Activated CD4-positive, alpha-beta memory T cell treated with anti-CD3 and anti-CD28 coated beads, Interleukin-2, amount 10 ng/mL, durations not matched to agents 7 days and 5 days (primary cell): ENCODE data around the gene SPOCK2. TPM values are rescaled to one million over a fixed set of nuclear protein-coding genes. Genes with fewer than 3 reads are reported as not detected.

Experiments
- CTCF ChIA-PET: fragments of 350-600 bp; sonication (Branson Sonifier 250); formaldehyde crosslinking; loops from one replicate; lab custom pipeline; 2021; ENCODE audit warnings: antibody characterized with exemption, inconsistent platforms; lab: Charles Lee
- POLR2A ChIA-PET: fragments of 350-600 bp; sonication (Branson Sonifier 250); formaldehyde crosslinking; loops from one replicate; lab custom pipeline; 2021; ENCODE audit warnings: antibody characterized with exemption; lab: Charles Lee
- DNase-seq: peaks from one replicate; pipeline ENCODE4 v3.0.0-alpha.2; 2020
- H3K27ac Mint-ChIP-seq: one replicate; pipeline ENCODE4 v1.8.0; 2021; ENCODE audit warnings: mild to moderate bottlenecking, mixed read lengths
- H3K27me3 Mint-ChIP-seq: one replicate; pipeline ENCODE4 v1.8.0; 2021; ENCODE audit warnings: mixed read lengths
- H3K36me3 Mint-ChIP-seq: one replicate; pipeline ENCODE4 v1.8.0; 2021; ENCODE audit warnings: low read depth, mixed read lengths
- H3K4me1 Mint-ChIP-seq: one replicate; pipeline ENCODE4 v1.8.0; 2021; ENCODE audit warnings: mixed read lengths
- H3K4me3 Mint-ChIP-seq: one replicate; pipeline ENCODE4 v1.8.0; 2021; ENCODE audit warnings: mild to moderate bottlenecking, mixed read lengths
- H3K9me3 Mint-ChIP-seq: one replicate; pipeline ENCODE4 v1.8.0; 2021; ENCODE audit warnings: mixed read lengths
- total RNA-seq, 2 experiments: library from RNA; stranded (reverse); gene quantifications; one replicate each; pipeline ENCODE4 v1.2.3, GENCODE V29; 2021

The SPOCK2 gene
- total RNA-seq, 2 experiments from 2014 or later = 418 to 420 TPM

DNA sequence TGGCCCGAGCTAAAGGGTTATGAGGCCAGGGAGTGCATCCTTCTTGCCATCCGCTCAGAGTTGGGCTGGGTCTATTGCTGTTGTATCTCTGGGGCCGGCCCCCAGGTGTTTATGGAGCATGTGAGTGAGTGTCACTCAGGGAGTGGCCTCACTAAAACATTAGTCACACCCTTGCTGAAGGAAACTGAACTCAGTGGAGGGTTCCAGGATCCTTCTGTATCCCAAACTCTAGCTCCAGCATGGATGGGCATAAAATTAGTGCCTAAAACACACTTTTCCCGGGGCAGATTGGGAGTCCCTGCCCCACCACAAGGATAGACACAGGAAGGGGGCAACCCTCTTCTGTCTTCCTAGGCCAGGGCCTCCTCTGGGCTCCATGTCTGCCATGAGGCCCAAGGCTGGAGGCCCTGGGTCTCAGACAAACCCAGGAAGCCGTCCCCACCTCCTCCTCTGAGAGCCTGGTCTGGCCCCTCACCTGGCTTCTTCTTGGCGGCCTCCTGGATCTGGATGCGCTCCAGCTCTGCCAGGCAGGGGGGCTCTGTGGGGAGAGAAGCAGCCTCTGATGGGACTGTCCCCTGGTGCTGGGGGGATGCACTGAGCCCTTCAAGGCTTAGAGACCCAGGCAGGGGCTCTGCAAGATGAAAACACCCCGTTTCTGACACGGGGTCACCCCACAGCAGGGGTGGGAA, 24.5 kb downstream of the SPOCK2 start:
- Mint-ChIP-seq H3K36me3 (peaks cover 82% of the 10 kb centered on the region), H3K27ac (no peak overlapping the region), H3K27me3 (no peaks in the 10 kb centered on the region), H3K4me3 (no peak overlapping the region), H3K9me3 (no peaks in the 10 kb centered on the region), H3K4me1 (no peaks in the 10 kb centered on the region)
- DNase-seq = no peak
- ChIA-PET CTCF (interaction anchor here (1.0 kb wide), 1 partner anchor 15 kb away, joined by 7 read pairs; no protein-coding TSS in a partner anchor), POLR2A (interaction anchor here (0.5 to 1.8 kb wide), 2 partner anchors 258 to 272 kb away, joined by 3 to 4 read pairs; no protein-coding TSS in a partner anchor)

DNA sequence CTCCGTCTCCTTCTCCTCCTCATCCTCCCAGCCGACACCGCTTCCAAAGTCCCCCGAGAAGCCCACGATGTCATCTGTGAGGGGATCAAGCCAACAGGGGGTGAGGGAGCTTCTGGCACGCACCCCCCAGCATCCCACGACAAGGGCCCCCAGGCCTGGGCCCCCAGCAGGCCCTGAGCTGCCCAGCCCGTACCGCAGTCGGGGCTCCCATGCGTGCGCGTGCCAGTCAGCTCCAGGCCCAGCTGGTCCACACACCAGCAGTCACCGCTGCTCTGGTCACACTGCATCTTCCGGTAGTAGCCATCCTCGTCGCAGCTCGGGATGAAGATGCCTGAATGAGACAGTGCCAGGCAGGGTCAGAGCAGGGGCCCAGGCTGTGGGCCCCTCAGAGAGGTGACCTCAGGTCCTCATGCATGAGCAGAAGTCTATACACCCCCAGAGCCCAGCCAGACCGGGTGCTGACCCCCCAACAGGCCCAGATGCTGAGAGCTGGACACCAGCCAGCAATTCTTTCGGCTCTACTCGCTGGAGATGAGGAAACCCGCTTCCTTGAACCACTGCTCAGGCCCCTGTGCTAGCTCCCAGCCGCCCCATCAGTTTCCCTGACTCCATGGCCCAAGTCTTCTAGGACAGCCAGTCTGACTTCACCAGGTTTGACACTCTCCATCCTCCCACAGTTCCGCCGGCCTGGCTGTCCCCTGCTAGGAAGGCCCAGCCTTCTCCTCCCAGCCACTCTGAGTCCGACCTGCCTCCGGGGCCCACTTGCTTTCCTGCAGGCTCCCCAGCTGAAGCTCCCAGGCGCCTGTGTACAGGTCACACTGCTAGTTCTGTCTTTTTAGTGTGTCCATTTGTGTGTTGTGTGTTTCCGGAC, 25.3 kb downstream of the SPOCK2 start:
- Mint-ChIP-seq H3K27ac (no peak overlapping the region), H3K27me3 (no peaks in the 10 kb centered on the region), H3K36me3 (peaks cover 74% of the 10 kb centered on the region), H3K4me1 (no peaks in the 10 kb centered on the region), H3K9me3 (no peaks in the 10 kb centered on the region), H3K4me3 (no peak overlapping the region)
- DNase-seq = no peak
- ChIA-PET POLR2A (interaction anchor here (0.9 to 2.2 kb wide), 5 partner anchors 9 to 272 kb away, joined by 3 to 6 read pairs (median 4); no protein-coding TSS in a partner anchor), CTCF (interaction anchor here (1.0 kb wide), 1 partner anchor 14 kb away, joined by 7 read pairs; no protein-coding TSS in a partner anchor)

DNA sequence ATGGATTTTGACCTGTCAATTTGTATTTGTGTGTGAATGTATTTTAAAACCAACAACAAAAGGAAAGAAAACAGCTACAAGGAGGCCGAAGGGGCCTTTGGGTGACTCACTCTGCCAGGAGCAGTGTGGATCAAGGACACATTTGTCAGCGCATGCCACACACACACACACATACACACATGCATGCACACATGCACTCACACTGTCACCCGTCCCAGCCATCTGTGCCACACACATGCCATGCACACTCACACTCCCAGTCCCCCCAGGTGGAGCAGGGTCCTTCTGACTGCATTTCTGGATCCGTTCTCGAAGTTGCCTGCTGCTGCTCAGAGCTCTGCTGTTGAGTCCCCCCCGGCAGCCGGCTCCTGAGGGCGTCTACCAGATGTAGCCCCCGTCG, 26.0 kb downstream of the SPOCK2 start:
- POLR2A ChIA-PET = interaction anchor here (0.9 to 2.2 kb wide), 7 partner anchors 9 to 273 kb away, joined by 3 to 6 read pairs (median 4); no protein-coding TSS in a partner anchor
- DNase-seq = no peak
- no peaks in the 10 kb centered on the region for H3K27me3 Mint-ChIP-seq
- no peaks in the 10 kb centered on the region for H3K9me3 Mint-ChIP-seq
- CTCF ChIA-PET = no interaction called here
- peaks cover 67% of the 10 kb centered on the region for H3K36me3 Mint-ChIP-seq
- H3K4me1 Mint-ChIP-seq = no peaks in the 10 kb centered on the region
- peak overlapping the region; percentile 9 for H3K27ac Mint-ChIP-seq
- H3K4me3 Mint-ChIP-seq = no peak overlapping the region

DNA sequence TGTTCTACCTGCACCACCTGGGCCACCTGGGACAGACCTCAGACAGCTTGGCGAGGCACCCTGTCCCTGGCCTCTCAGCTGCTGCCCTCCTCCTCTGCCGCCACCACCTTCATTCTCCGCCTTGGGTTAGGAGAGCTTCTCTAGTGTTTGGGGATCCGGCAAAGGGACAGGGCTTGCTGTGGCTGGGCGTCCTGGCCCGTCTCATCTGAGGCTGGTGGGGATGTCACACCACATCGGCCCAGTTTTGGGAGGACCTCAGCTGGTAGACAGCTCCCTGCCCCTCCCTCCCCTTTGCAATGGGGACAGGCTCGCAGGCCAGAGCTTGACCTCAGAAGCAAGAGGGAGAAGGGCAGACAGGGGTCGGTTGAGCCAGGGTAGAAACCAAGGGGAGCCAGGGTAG, 26.4 kb downstream of the SPOCK2 start:
- no peaks in the 10 kb centered on the region for H3K9me3 Mint-ChIP-seq
- DNase-seq = no peak
- H3K4me3 Mint-ChIP-seq = no peak overlapping the region
- peak overlapping the region; percentile 9 for H3K27ac Mint-ChIP-seq
- no peaks in the 10 kb centered on the region for H3K4me1 Mint-ChIP-seq
- H3K27me3 Mint-ChIP-seq = no peaks in the 10 kb centered on the region
- POLR2A ChIA-PET = interaction anchor here (1.2 to 2.2 kb wide), 7 partner anchors 10 to 273 kb away, joined by 3 to 6 read pairs (median 4); no protein-coding TSS in a partner anchor
- H3K36me3 Mint-ChIP-seq = peaks cover 63% of the 10 kb centered on the region
- CTCF ChIA-PET = interaction anchor here (1.1 kb wide), 1 partner anchor 13 kb away, joined by 5 read pairs; no protein-coding TSS in a partner anchor

DNA sequence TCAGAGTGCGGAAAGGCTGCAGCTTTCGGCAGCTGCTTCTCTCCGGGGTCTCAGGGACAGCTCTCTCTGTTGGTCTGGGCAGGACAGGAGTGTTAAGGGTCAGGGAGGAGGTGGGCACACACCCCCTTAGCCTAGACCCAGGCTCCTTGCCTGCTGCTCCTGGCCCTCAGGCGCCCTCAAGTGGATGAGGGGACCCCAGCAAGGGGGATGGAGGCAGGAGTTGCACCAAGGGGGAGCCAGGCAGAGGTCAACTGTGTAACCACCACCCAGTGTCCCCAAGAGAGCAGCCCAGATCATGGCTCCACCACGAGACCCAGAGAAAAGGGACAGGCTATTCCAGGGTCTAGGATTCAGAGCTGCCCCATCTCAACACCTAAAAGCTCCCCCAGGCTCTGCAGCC, 26.9 kb downstream of the SPOCK2 start:
- POLR2A ChIA-PET = interaction anchor here (1.1 to 2.2 kb wide), 7 partner anchors 10 to 113 kb away, joined by 3 to 6 read pairs (median 4); no protein-coding TSS in a partner anchor
- peaks cover 58% of the 10 kb centered on the region for H3K36me3 Mint-ChIP-seq
- H3K4me3 Mint-ChIP-seq = no peak overlapping the region
- no peaks in the 10 kb centered on the region for H3K4me1 Mint-ChIP-seq
- H3K9me3 Mint-ChIP-seq = no peaks in the 10 kb centered on the region
- DNase-seq = no peak
- CTCF ChIA-PET = interaction anchor here (1.1 kb wide), 1 partner anchor 13 kb away, joined by 5 read pairs; no protein-coding TSS in a partner anchor
- no peaks in the 10 kb centered on the region for H3K27me3 Mint-ChIP-seq
- no peak overlapping the region for H3K27ac Mint-ChIP-seq

DNA sequence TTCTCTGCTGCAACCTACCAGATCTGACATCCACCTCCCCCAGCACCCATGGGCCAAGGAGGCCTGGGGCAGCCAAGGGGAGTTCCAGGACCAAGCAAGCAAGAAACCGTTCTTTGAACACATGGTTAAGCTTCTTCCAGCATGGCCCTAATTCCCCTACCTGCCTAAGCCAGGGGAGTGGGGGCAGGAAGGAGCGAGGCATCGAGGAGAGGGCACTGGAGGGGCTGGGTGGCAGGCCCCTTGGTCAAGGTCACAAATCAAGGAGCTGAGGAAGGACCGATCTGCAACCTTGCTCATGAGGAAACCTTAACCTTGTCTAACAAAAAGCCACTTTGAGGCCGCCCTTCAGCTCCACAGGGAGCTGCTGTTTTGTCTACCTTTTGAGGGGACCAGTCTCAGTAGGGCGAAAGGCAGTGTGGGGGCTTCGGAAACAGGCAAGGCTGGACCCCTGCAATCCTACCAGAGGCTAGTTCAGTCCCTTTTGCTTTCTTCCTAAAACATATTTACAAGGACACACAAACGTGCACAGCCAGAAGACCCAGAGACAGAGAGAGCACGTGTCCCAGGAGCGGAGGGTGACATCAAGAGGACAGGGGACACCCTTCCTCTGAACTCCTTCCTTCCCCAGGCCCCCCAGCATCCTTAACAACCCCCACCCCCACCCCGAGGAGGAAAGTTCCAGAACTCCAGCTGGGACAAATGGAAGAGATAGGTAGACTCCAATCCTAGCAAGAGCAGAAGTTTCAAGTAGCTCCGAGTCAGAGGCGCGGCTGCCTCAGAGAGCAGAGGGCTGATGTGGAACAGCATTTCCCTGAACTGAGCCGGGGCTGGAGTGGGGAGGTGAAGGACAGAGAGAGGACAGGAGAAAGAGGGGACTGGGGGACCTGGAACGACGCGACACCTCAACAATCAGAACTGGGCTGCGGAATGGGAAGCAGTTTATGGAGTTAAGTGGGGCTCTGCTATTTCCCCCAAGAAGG, 28.2 kb downstream of the SPOCK2 start:
- Mint-ChIP-seq H3K27me3 (peaks cover 1% of the 10 kb centered on the region), H3K9me3 (no peaks in the 10 kb centered on the region), H3K4me1 (no peaks in the 10 kb centered on the region), H3K27ac (no peak overlapping the region), H3K36me3 (peaks cover 46% of the 10 kb centered on the region), H3K4me3 (no peak overlapping the region)
- ChIA-PET CTCF (interaction anchor here (2.4 kb wide), 1 partner anchor 11 kb away, joined by 20 read pairs; no protein-coding TSS in a partner anchor), POLR2A (interaction anchor here (0.8 to 1.8 kb wide), 6 partner anchors 11 to 277 kb away, joined by 3 to 8 read pairs (median 4); no protein-coding TSS in a partner anchor)
- no peak for DNase-seq

DNA sequence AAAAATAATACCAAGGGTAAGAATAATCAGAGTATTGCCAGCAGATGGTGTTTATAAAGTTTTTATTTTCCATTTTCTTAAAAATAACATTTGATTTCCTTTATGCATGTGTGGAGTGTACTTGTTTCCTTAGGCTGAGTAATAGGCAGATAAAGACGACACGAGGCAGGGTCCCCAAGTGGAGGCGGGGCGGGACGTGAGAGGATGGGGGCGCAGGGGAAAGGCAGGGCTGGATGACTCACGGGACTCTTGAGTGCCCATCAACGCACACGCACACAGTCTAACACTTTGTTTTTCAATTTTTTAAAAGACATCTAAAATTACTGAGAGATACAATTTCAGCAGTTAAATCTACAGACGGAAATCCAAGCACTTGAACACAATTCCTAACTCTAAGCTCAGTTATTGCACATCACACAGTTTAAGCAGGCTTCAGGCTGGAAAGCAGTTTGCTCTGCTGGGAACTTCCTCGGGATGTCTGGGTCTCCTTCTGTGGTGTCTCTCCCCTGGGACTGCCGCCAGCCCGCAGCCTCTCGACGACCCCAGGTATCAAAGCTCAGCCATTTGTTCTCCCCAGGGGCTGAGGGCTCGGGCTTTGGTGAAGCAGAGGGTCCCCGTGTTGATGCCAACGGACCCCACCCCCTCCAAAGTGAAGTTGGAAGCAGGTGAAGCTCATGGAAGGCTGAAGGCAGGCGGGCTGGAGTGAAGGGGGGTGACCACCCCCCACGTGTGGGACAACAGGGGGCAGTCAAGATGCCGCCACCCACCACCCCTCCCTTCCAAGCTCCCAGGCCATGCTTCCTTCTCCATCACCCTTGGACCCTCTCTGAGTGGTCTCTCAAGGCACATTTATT, 29.1 kb downstream of the SPOCK2 start:
- Mint-ChIP-seq H3K27me3 (peaks cover 1% of the 10 kb centered on the region), H3K9me3 (no peaks in the 10 kb centered on the region), H3K36me3 (peaks cover 42% of the 10 kb centered on the region), H3K4me1 (peaks cover 2% of the 10 kb centered on the region), H3K4me3 (no peak overlapping the region), H3K27ac (peak overlapping the region; percentile 29)
- DNase-seq = no peak
- POLR2A ChIA-PET = interaction anchor here (0.6 to 1.8 kb wide), 7 partner anchors 8 to 278 kb away, joined by 3 to 8 read pairs (median 4); partner anchors contain the start of gene SPOCK2
- CTCF ChIA-PET = interaction anchor here (2.4 kb wide), 1 partner anchor 10 kb away, joined by 20 read pairs; no protein-coding TSS in a partner anchor

DNA sequence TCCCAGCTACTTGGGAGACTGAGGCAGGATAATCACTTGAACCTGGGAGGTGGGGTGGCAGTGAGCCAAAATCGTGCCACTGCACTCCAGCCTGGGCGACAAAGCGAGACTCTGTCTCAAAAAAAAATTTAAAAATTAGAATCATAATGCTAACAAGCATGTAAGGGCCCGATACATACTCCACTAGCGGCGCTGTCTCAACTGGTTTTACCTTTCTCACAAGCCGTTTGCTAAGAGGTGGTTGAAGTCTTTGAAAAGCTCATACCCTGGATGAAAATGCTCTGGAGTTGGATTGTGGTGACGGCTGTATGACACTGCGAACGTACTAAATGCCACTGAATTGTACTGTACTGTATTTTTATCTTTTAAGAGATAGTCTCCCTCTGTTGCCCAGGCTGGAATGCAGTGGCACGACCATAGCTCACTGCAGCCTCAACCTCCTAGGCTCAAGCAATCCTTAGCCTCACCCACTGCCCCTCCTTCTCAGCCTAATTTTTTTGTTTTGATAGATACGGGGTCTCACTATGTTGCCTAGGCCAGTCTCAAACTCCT, 29.9 kb downstream of the SPOCK2 start:
- no peak overlapping the region for H3K27ac Mint-ChIP-seq
- peaks cover 2% of the 10 kb centered on the region for H3K4me1 Mint-ChIP-seq
- DNase-seq = no peak
- H3K27me3 Mint-ChIP-seq = peaks cover 1% of the 10 kb centered on the region
- H3K36me3 Mint-ChIP-seq = peaks cover 34% of the 10 kb centered on the region
- H3K4me3 Mint-ChIP-seq = no peak overlapping the region
- ChIA-PET CTCF (interaction anchor here (2.4 kb wide), 1 partner anchor 10 kb away, joined by 20 read pairs; no protein-coding TSS in a partner anchor), POLR2A (interaction anchor here (0.6 to 1.8 kb wide), 5 partner anchors 9 to 30 kb away, joined by 3 to 8 read pairs (median 5); partner anchors contain the start of gene SPOCK2)
- no peaks in the 10 kb centered on the region for H3K9me3 Mint-ChIP-seq

DNA sequence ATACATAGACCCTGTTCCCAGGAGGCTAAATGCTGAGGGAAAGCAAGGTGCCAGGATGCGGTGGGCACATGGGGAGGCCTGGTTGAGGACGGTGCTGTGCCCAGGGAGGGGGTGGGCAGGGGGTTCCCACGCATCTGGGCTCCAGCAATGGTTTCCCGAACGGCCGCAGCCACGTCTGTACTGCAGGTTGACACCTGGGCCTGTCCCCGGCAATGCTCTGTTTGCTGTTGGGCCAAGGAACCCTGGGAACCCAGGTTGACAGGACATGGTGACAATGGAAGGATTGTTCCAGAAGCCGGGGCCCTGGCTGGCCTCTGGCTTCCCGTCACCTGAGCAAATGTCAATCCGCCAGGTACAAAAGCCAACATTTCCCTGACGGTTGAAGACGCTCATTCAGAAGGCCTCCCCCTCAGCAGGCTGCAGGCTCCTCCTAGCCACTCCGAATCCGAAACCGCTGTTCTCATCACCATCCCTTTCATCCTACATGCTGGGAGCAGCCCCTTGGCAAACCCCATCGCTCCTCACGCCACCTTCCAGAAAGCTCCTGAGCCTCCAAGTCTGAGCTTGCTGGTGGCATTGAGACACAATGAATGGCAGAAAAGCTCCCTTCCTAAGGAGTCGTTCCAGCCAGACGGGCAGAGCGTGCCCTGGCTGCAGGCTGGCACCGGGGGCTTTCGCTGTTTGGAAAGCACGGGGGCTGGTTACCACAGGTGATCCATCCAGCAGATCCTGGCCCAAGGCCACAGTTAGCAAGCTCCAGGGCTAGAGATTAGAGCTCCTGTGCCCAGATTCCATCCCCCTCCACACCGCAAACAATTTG, 31.2 kb downstream of the SPOCK2 start:
- ChIA-PET POLR2A (interaction anchor here (1.4 to 1.6 kb wide), 4 partner anchors 9 to 32 kb away, joined by 4 to 5 read pairs (median 5); partner anchors contain the start of gene SPOCK2), CTCF (interaction anchor here (1.0 to 1.9 kb wide), 2 partner anchors 9 to 280 kb away, joined by 3 to 8 read pairs; no protein-coding TSS in a partner anchor)
- Mint-ChIP-seq H3K4me1 (peaks cover 2% of the 10 kb centered on the region), H3K27ac (no peak overlapping the region), H3K9me3 (no peaks in the 10 kb centered on the region), H3K27me3 (peaks cover 1% of the 10 kb centered on the region), H3K36me3 (peaks cover 21% of the 10 kb centered on the region), H3K4me3 (no peak overlapping the region)
- no peak for DNase-seq

DNA sequence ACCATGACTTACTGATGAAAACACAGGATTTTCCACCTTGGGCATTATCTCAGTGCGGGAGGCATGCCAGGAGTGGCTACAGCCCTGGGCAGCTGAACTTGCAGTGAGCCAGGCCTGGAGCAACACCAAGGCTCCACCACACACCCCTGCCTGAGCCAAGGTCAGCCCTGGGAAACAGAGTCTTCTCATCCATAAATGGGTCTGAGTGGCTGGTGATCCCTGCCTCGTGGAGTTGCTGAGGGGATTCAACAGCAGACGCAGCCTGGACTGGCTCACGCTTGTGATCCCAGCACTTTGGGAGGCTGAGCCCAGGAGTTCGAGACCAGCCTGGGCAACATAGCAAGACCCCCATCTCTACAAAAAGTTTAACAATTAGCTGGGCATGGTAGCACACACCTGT, 32.2 kb downstream of the SPOCK2 start:
- no peak overlapping the region for H3K4me3 Mint-ChIP-seq
- no peaks in the 10 kb centered on the region for H3K9me3 Mint-ChIP-seq
- no peak overlapping the region for H3K27ac Mint-ChIP-seq
- ChIA-PET POLR2A (interaction anchor here (1.6 kb wide), 1 partner anchor 33 kb away, joined by 5 read pairs; the partner anchor contains the start of gene SPOCK2), CTCF (interaction anchor here (1.0 to 1.9 kb wide), 2 partner anchors 8 to 281 kb away, joined by 3 to 8 read pairs; no protein-coding TSS in a partner anchor)
- H3K27me3 Mint-ChIP-seq = peaks cover 1% of the 10 kb centered on the region
- peaks cover 2% of the 10 kb centered on the region for H3K4me1 Mint-ChIP-seq
- DNase-seq = no peak
- peaks cover 12% of the 10 kb centered on the region for H3K36me3 Mint-ChIP-seq
